HL-60 (cell line): ENCODE data around the gene NBAS.
"Not testable (repeated sequence)": the region's sequence is repeated elsewhere in the genome, so short reads cannot be mapped to it uniquely, and the experiment has no call there.

ENCODE experiments used
- CTCF ChIP-seq: IDR thresholded peaks from one replicate; pipeline ENCODE4 v1.5.1; 2011; ENCODE audit warnings: low read length, control low read depth, inconsistent platforms; ENCODE audit not compliant: insufficient read depth
- GABPA ChIP-seq: IDR thresholded peaks from 2 replicates; pipeline ENCODE4 v1.6.1; 2012; ENCODE audit warnings: low read depth
- POLR2AphosphoS5 ChIP-seq: IDR thresholded peaks from 2 replicates; pipeline ENCODE4 v1.6.1; 2012; ENCODE audit warnings: low read depth
- REST ChIP-seq: IDR thresholded peaks from 2 replicates; pipeline ENCODE4 v1.6.1; 2012; ENCODE audit warnings: low read depth; ENCODE audit not compliant: insufficient replicate concordance
- SPI1 ChIP-seq: IDR thresholded peaks from 2 replicates; pipeline ENCODE4 v1.6.1; 2012; ENCODE audit warnings: low read depth, mild to moderate bottlenecking, borderline replicate concordance

- not testable (repeated sequence) for TF ChIP-seq CTCF, POLR2AphosphoS5, REST, GABPA, SPI1
Measured at GRCh38 chr2:15540523-15540922, 20.6 kb downstream of the NBAS start.
